ENCODE data around the gene UNC93B1.
"Not testable (repeated sequence)": the region's sequence is repeated elsewhere in the genome, so short reads cannot be mapped to it uniquely, and the experiment has no call there.

UNC93B1 gene

DNA sequence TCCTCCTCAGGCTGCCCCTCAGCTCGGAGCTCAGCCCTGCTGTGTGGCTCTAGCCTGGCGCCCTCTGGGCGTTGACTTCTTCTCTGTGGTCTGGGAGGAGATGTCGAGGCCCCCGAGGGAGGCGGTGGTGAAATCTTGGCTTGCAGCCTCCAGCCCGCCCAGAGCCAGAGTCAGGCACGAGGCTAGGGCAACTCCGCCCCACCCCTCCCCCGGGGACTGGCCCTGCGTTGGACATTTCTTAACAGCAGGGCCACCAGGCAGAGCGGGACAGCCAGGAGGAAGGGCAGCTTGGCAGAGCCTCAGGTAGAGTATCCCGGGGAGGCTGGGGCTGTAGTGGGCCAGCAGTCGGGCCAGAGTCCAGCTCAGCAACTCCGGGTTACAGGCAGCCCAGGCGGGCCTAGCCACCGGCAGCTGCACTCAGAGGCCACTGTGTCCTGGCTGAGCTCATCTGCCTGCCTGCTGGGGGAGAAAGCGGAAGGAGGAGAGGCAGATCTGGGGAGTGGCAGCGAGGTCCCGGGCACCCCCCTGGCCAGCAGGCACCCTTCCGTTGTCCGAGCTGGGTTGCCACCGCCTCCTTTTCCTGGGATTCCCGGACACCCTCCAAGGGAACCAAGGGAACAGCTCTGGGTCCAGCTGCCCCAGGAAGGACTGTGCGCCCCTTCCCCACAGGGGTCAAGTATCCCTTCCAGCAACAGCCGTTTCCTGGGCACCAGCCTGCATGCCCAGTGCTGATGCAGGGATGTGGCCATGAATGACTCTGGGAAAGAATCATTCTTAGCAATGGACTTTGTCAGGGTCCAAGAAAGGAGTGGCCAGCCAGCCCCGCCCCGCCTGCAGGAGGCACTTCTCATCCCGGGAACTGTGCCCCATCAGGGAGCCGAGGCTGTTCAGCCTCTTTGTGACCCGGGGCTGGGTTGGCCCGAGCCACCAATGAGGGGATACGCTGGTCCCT, 6.5 kb upstream of the UNC93B1 start, which contains the start of gene ALDH3B1:
ALDH3B1 (plus strand) TSS at position 238 of the 952 bp plus-strand sequence. CDS start 4,971 bp downstream, outside the sequence.
- DNase-seq (ENCODE audit: insufficient read length, low spot score) (no peak), FAIRE-seq (no peak)

- FAIRE-seq = peak; percentile 76
Measured at GRCh38 chr11:68009391-68010089, 5.6 kb upstream of the UNC93B1 start.

DNA sequence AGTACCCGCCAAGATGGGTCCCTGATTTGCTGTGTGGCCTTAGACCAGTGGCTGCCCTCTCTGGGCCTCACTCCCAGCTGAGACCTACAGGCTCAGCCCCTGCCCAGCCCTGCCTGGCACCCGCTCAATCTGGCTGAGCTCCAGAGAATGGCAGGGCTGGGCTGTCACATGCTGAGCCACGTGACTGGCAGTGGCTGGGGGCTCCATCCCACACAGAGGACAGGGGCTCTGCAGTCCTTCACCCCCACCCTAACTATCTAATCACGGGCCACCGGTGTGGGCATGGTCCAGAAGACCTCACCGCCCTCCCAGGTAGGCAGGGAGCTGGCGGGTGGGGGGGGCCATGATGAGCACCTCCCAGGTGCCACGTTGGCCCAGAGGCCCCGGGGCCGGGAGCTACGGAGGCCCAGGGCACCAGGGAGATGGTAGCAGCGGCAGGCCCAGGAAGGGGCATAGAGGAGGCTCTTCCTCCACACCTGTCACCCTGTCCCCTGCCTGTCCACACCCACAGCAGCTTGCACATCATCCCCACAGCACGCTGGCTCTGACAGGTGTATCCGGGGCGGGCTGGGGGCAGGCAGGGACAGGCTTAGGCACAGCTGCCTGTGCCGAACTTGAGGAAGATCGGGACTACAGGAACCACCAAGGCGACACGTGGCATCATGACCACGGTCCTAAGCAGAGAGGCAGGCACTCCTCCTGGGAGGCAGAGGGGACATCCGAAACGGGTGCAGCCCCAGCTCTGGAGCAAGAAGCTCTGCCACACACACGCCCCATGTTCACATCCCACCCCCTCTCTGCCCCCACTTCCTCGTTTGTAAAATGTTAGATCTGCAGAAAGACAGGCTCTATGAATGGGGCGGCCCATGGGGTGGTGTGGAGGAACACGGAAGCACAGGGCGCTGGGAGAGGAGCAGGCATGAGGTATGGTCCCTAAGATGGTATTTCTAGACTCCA, 4.8 kb upstream of the UNC93B1 start:
- DNase-seq (ENCODE audit: insufficient read length, low spot score) (no peak), FAIRE-seq (no peak)

More at GRCh38 chr11:68009391-68010089, 5.6 kb upstream of the UNC93B1 start:
- no peak for DNase-seq (ENCODE audit: insufficient read length, low spot score)

DNA sequence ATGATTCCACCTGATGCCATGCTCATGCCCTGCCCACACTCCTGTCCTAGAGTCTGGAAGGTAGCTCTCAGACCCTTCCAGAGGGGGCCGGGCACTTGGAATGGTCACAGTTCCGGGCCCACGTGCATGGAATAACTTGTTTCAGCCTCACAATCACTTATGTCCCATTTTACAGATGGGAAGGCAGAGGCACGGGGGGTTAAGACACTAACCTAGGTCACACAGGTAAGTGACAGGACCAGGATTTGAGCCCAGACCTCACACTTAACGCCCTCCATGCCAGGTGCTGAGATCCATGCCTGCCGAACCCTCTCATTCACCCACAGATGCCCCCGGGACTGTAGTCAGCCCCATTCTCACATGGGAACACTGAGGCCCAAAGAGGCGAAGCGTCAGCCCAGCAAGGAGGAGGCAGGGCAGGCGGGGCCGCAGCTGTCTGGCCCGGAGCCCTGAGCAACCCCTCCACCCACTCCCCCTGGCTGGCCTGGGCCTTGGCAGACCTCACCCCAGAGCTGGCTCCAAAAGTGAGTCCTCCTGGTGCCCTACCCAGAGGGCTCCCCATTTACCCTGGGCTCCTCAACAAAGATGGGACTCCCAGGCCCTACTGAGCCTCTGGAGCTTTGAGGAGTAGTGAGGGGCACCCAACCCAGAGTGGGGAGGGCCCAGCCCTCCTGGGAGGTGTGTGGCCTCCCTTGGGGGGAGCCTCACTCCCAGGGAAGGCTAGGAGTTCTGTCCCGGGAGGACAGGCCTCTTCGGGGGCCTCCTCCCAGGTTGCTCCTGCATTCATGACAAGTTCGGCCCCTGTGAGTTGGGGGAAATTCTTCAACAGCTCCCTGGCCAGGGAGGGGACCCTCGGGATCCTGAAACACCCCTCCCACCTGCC, 3.8 kb upstream of the UNC93B1 start:
- FAIRE-seq = no peak

DNA sequence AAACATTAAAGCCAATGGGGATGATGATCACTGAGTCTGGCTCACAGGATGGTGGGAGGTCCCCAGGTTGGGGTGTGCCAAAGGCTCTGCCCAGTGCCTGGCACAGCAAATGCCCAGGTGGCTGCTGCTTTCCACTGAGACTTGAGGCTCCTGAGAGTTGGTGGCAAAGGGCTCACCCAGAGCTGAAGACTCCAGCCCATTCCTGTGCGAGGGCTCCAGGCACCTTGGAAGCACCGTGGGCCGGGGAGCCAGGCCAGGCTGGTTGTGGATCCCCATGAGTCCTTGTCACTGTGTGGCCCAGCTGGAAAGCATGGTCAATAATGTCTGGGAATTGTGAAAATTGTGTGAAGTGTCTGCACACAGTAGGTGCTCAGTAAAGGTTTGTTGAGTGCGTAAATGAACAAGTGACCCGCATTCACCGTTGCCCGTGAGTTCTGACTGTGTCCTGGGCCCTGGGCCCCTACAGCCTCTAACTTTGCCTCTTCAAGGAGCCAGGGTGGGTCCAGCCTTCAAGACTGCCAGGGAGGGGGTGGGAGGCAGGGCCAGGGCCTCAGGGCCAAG, 2.8 kb upstream of the UNC93B1 start:
- DNase-seq (ENCODE audit: insufficient read length, low spot score) (no peak), FAIRE-seq (no peak)

More for the DNA sequence above, 3.8 kb upstream of the UNC93B1 start:
- no peak for DNase-seq (ENCODE audit: insufficient read length, low spot score)

- FAIRE-seq = no peak
Measured at GRCh38 chr11:68004551-68005335, 846 bp upstream of the UNC93B1 start.

GRCh38 chr11:68002938-68003845, 705 bp downstream of the UNC93B1 start:
- DNase-seq (ENCODE audit: insufficient read length, low spot score) = no peak
- peak; percentile 42 for FAIRE-seq

More at GRCh38 chr11:68004551-68005335, 846 bp upstream of the UNC93B1 start:
- DNase-seq (ENCODE audit: insufficient read length, low spot score) = no peak

GRCh38 chr11:68002575-68002937, 1.3 kb downstream of the UNC93B1 start:
- DNase-seq (ENCODE audit: insufficient read length, low spot score) (no peak), FAIRE-seq (peak; percentile 97)

GRCh38 chr11:67999704-68000103, 4.2 kb downstream of the UNC93B1 start:
- DNase-seq (ENCODE audit: insufficient read length, low spot score) (no peak), FAIRE-seq (no peak)

GRCh38 chr11:67999201-67999629, 4.7 kb downstream of the UNC93B1 start:
- FAIRE-seq (no peak), DNase-seq (ENCODE audit: insufficient read length, low spot score) (no peak)

GRCh38 chr11:67998150-67999045, 5.5 kb downstream of the UNC93B1 start:
- DNase-seq (ENCODE audit: insufficient read length, low spot score) (no peak), FAIRE-seq (no peak)

- FAIRE-seq = no peak
- no peak for DNase-seq (ENCODE audit: insufficient read length, low spot score)
Measured at GRCh38 chr11:67997475-67997921, 6.4 kb downstream of the UNC93B1 start.

DNA sequence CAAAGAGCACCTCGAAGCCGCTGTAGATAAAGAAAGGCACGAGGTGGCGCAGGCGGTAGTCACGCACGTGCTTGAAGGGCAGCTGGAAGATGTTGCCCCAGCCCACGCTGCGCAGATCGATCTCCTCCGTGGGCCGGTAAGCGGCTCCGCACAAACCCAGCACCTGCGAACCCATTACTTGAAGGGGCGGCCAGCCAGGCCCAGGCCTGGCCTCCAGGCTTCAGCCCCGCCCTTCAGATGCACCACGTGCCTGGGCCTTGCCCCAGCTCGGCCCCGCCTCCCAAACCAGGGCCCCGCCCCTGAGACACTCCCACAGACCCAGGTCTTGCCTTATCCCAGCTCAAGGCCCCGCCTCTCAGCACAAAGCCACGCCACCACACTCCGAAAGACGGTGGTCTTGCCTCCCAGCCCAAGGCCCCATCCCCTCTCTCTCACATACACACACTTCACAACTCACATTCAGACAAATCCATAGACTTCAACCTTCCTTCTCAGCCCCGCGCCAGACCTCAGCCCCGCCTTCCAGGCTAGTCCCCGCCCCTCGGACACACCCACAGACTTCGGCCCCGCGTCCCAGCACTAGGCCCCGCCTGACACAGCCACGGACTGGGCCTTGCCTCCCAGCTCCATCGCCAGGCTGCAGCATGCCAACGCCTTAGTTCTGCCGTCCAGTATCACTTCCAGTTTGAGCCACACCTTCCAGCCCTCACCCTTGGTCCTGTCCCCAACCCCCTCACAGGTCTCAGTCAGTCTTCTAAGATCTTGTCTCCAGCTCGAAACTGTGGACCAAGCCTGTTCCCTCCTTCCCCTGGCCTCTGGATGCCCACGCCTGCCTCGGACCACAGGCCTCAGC, 7.0 kb downstream of the UNC93B1 start:
- DNase-seq (ENCODE audit: insufficient read length, low spot score) = no peak
- FAIRE-seq = no peak

DNA sequence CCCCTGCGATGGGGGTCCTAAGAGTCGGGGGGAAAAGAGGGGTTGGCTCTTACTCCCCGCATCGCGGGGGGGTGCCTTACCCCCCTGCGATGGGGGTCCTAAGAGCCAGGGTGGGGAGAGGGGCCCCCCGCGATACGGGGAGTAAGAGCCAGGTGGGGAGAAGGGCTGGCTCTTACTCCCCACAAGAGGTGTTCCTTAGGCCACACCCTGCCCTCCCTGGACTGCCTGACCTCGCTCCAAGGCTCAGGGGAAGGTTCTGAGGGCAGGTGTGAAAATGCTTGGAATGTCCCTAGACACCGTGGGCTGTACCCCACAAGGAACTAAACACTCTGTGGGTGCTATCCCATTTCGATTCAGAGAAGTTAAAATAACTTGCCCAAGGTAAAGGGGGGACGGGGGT, 7.8 kb downstream of the UNC93B1 start:
- FAIRE-seq (no peak), DNase-seq (ENCODE audit: insufficient read length, low spot score) (no peak)

GRCh38 chr11:67995579-67995978, 8.3 kb downstream of the UNC93B1 start:
- not testable (repeated sequence) for FAIRE-seq; DNase-seq (ENCODE audit: insufficient read length, low spot score)
